ENCODE results near the gene PTPN2. TPM values are rescaled to one million over a fixed set of nuclear protein-coding genes. Genes with fewer than 3 reads are reported as not detected.

PTPN2 gene
- total and polyA plus RNA-seq, 9 of the 15 experiments (the other 6 are each of a cell fraction or from before 2014, with no cell fraction given), result 36.6 to 66.4 (median 43.8) TPM

DNA sequence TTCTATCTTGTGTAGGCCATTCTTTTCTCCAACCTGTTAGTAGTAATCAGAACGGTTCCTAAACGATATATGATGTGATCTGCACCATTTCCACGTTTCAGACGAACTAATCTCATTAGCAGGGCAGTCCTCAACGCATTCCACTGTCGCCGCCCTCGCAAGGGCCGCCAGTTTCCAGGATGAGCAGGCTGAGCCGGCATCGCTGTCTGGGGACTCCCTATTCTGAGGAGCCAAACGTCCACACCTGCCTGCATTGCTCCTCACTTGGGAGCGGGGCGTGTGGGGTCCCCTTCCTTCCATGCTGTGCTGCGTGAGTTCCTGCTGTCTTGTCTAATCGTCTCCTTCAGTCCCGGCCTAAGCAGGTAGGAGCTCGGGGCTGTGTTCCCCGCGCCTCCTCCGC is 104.6 kb downstream of the PTPN2 start (continued):
- TF ChIP-seq TOE1 (IDR thresholded peaks at IDR 0.05; ENCODE audit: borderline replicate concordance), result no peak
- TF ChIP-seq TOE1 (CRISPR knock-in tag; IDR thresholded peaks at IDR 0.05; ENCODE audit: borderline replicate concordance, low read depth), result no peak
- no peak for TF ChIP-seq ADNP (tag; IDR thresholded peaks at IDR 0.05)
- no peak for TF ChIP-seq POLR2B (IDR thresholded peaks at IDR 0.05; ENCODE audit: low read depth, partially characterized antibody)

GRCh38 chr18:12779043-12779442 is 105.0 kb downstream of the PTPN2 start:
- BruUV-seq (replicated peaks), result no TSS peak

More at GRCh38 chr18:12779043-12779442, 105.0 kb downstream of the PTPN2 start:
- no peak overlapping the region for H3K4me3 ChIP-seq
- no peaks in the 10 kb centered on the region for H3K9me1 ChIP-seq (ENCODE audit: control insufficient read depth, insufficient read depth, low read length)
- ChIA-PET CTCF (ENCODE audit: low intra/inter-chr PET ratio) (no interaction called here), POLR2A (interaction anchor here (2.1 kb wide), 1 partner anchor 10 kb away, joined by 7 read pairs; no protein-coding TSS in a partner anchor)
- H3K27ac ChIP-seq (ENCODE audit: extremely low read depth, low read depth, low read length), result no peak overlapping the region
- 66% methylated on average over 11 of the region's 11 CpGs for WGBS (ENCODE audit: insufficient coverage, low coverage, missing lambda C conversion rate)
- H3K4me1 ChIP-seq (replicated peaks in 1 of 2; ENCODE audit: control insufficient read depth in 2 of 2, insufficient read depth in 2 of 2, low read length in 2 of 2), result peaks cover 0 to 11% of the 10 kb centered on the region in 2 experiments; a peak in 1 of 5 replicates
- intact Hi-C loops (cut with micrococcal nuclease), result no loop called here
- in situ Hi-C loops (cut with MboI), result no loop called here
- no peaks in the 10 kb centered on the region for H4K20me1 ChIP-seq (replicated peaks; ENCODE audit: control insufficient read depth, insufficient read depth, low read length)
- TF ChIP-seq CBFA2T3 (IDR thresholded peaks at IDR 0.05), result no peak
- TF ChIP-seq, protein P1, sequence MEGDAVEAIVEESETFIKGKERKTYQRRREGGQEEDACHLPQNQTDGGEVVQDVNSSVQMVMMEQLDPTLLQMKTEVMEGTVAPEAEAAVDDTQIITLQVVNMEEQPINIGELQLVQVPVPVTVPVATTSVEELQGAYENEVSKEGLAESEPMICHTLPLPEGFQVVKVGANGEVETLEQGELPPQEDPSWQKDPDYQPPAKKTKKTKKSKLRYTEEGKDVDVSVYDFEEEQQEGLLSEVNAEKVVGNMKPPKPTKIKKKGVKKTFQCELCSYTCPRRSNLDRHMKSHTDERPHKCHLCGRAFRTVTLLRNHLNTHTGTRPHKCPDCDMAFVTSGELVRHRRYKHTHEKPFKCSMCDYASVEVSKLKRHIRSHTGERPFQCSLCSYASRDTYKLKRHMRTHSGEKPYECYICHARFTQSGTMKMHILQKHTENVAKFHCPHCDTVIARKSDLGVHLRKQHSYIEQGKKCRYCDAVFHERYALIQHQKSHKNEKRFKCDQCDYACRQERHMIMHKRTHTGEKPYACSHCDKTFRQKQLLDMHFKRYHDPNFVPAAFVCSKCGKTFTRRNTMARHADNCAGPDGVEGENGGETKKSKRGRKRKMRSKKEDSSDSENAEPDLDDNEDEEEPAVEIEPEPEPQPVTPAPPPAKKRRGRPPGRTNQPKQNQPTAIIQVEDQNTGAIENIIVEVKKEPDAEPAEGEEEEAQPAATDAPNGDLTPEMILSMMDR (IDR thresholded peaks at IDR 0.05 in 2 of 3, conservative IDR thresholded peaks at IDR 0.05 in 1 of 3; ENCODE audit: insufficient read depth in 2 of 3, low read depth in 1 of 3, low read length in 3 of 3), result 0 out of 6 replicates have a peak, but pooled peaks of 1 of the 3 experiments have one; percentile 6
- H3K36me3 ChIP-seq (ENCODE audit: control insufficient read depth, insufficient read depth, low read length), result no peaks in the 10 kb centered on the region
- H3K4me2 ChIP-seq (ENCODE audit: insufficient read depth, low read length), result no peak overlapping the region
- no peak overlapping the region for H2AFZ ChIP-seq (ENCODE audit: low read depth, low read length)
- no peak overlapping the region for H3K9ac ChIP-seq (ENCODE audit: insufficient read depth in 1 of 2, low read depth in 2 of 2, low read length in 2 of 2)
- FAIRE-seq (no peak), DNase-seq (ENCODE audit: extremely low read depth in 1 of 4, low spot score in 3 of 4) (no peak), ATAC-seq (no peak)
- H3K79me2 ChIP-seq (ENCODE audit: control insufficient read depth, insufficient read depth, low read length), result no peaks in the 10 kb centered on the region
- peaks cover 3% of the 10 kb centered on the region for H3K9me3 ChIP-seq (replicated peaks; ENCODE audit: control insufficient read depth, insufficient read depth, low read depth, low read length)
- peaks cover 0 to 2% of the 10 kb centered on the region in 2 experiments; a peak in 1 of 5 replicates for H3K27me3 ChIP-seq (ENCODE audit: control insufficient read depth in 2 of 2, insufficient read depth in 2 of 2, low read length in 2 of 2)

All from K562 (cell line).